RWPE1 (cell line): ENCODE measurements around the gene DAPK1.
"Not testable (repeated sequence)": the region's sequence is repeated elsewhere in the genome, so short reads cannot be mapped to it uniquely, and the experiment has no call there.

ENCODE experiments used
- CTCF ChIA-PET: fragments of 350-600 bp; sonication (Branson Sonifier 250); formaldehyde crosslinking; extraction: SDS; loops from one replicate; lab custom pipeline; 2021; lab: Yijun Ruan, JAX
- POLR2A ChIA-PET: fragments of 400-600 bp; formaldehyde crosslinking; extraction: SDS; loops from one replicate; lab custom pipeline; 2020; ENCODE audit warnings: antibody characterized with exemption; ENCODE audit not compliant: low non-redundant PET; lab: Yijun Ruan, JAX
- DNase-seq: peaks from one replicate; pipeline ENCODE4 v3.0.0; 2012; ENCODE audit warnings: low spot score
- H3K27ac ChIP-seq: fragments of 450-650 bp; 2 replicates; pipeline ENCODE4 v1.5.1; 2017
- TF ChIP-seq, protein P1 (sequence below): fragments of 450-650 bp; conservative IDR thresholded peaks from 2 replicates; pipeline ENCODE4 v1.5.1; 2017; ENCODE audit warnings: low read depth, mild to moderate bottlenecking

DAPK1 gene

DNA sequence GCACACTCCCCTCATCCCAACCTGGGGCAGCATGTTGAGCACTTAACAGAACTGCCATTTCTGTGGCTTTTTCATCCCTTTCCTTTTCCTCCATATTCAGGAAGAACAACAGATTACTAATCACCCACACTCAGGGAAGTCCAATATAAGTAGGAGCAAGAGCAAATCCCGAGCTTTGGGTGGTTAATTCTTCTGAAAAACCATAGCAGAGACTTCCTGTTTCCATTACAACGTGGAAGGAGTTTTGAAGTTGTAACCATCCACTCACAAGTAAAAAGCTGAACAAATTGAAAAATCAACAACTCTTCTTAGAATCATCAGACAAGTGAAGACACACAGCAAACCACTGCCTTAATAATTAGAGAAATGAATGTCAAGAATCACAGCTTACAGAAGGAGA lies 236.4 kb downstream of the DAPK1 start:
- CTCF ChIA-PET: interaction anchor here (0.6 to 0.8 kb wide), 2 partner anchors 78 to 129 kb away, joined by 3 to 5 read pairs; no protein-coding TSS in a partner anchor
- DNase-seq: no peak
- no peak overlapping the region for H3K27ac ChIP-seq
- TF ChIP-seq, protein P1, sequence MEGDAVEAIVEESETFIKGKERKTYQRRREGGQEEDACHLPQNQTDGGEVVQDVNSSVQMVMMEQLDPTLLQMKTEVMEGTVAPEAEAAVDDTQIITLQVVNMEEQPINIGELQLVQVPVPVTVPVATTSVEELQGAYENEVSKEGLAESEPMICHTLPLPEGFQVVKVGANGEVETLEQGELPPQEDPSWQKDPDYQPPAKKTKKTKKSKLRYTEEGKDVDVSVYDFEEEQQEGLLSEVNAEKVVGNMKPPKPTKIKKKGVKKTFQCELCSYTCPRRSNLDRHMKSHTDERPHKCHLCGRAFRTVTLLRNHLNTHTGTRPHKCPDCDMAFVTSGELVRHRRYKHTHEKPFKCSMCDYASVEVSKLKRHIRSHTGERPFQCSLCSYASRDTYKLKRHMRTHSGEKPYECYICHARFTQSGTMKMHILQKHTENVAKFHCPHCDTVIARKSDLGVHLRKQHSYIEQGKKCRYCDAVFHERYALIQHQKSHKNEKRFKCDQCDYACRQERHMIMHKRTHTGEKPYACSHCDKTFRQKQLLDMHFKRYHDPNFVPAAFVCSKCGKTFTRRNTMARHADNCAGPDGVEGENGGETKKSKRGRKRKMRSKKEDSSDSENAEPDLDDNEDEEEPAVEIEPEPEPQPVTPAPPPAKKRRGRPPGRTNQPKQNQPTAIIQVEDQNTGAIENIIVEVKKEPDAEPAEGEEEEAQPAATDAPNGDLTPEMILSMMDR: no peak
- POLR2A ChIA-PET: interaction anchor here (1.0 kb wide), 1 partner anchor 8 kb away, joined by 4 read pairs; no protein-coding TSS in a partner anchor

GRCh38 chr9:87739546-87739945 lies 241.9 kb downstream of the DAPK1 start:
- ChIA-PET CTCF (no interaction called here), POLR2A (no interaction called here)
- DNase-seq: no peak
- TF ChIP-seq, protein P1: no peak
- H3K27ac ChIP-seq: no peak overlapping the region

- CTCF ChIA-PET: interaction anchor here (0.7 to 0.8 kb wide), 2 partner anchors 10 to 270 kb away, joined by 4 read pairs; no protein-coding TSS in a partner anchor
- no peak for DNase-seq
- POLR2A ChIA-PET: no interaction called here
These were observed 242.5 kb downstream of the DAPK1 start for GRCh38 chr9:87740209-87740608.

DNA sequence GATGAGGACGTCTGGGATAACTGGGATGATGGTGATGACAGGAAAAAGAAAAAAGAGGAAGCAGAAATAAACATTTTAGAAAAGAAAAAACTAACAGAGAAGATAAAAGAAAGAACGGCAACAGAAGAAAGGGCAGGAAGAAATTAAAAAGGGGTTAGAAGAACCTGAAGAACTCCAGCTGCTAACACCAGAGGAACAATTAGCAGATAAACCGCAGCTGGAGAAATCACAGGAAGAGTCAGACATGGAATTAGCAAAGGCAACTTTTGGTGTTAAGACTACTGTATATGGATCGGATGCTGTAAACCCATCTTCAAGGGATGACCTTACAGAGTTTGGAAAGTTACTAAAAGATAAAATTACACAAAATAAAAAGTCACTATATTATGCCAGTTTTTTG lies 243.7 kb downstream of the DAPK1 start:
- no peak for DNase-seq
- POLR2A ChIA-PET: no interaction called here
- no peak overlapping the region for H3K27ac ChIP-seq
- TF ChIP-seq, protein P1: no peak
- CTCF ChIA-PET: interaction anchor here (0.8 kb wide), 1 partner anchor 12 kb away, joined by 4 read pairs; no protein-coding TSS in a partner anchor

More at GRCh38 chr9:87740209-87740608, 242.5 kb downstream of the DAPK1 start:
- TF ChIP-seq, protein P1: no peak
- H3K27ac ChIP-seq: no peak overlapping the region

DNA sequence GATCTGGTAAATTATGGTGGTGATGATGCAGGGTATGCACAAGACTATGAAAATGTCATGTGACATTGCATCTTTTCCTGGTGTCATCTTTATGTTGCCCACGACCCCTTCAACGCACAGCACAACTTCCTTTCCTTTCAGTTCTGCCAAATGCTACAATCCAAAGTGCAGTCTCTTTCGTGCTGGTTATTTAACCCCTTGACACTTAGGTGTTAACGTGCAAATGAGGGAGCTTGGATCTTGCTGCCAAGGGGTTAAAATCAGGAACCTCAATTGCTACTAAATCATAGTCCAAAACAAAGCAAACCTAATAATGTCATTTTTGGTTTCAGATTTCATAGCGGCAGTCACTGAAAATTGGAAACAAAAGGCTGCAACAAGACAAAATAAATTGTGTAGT lies 244.2 kb downstream of the DAPK1 start:
- CTCF ChIA-PET: no interaction called here
- TF ChIP-seq, protein P1: no peak
- POLR2A ChIA-PET: no interaction called here

GRCh38 chr9:87742813-87743428 lies 245.3 kb downstream of the DAPK1 start:
- CTCF ChIA-PET: interaction anchor here (0.5 kb wide), 1 partner anchor 29 kb away, joined by 5 read pairs; no protein-coding TSS in a partner anchor
- peak; percentile 39 for DNase-seq
- POLR2A ChIA-PET: no interaction called here
- no peak overlapping the region for H3K27ac ChIP-seq
- TF ChIP-seq, protein P1: no peak

More for the DNA sequence above, 244.2 kb downstream of the DAPK1 start:
- no peak overlapping the region for H3K27ac ChIP-seq
- no peak for DNase-seq

DNA sequence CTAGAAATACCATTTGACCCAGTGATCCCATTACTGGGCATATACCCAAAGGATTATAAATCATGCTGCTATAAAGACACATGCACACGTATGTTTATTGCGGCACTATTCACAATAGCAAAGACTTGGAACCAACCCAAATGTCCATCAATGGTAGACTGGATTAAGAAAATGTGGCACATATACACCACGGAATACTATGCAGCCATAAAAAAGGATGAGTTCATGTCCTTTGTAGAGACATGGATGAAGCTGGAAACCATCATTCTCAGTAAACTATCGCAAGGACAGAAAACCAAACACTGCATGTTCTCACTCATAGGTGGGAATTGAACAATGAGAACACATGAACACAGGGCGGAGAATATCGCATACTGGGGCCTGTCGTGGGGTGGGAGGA lies 246.6 kb downstream of the DAPK1 start:
- CTCF ChIA-PET, H3K27ac ChIP-seq, DNase-seq, POLR2A ChIA-PET: not testable (repeated sequence)
